Measurements from ENCODE around the gene EP400. TPM values are rescaled to one million over a fixed set of nuclear protein-coding genes. Genes with fewer than 3 reads are reported as not detected.
A peak's percentile ranks its signal among the peaks of the same experiment; 100 is the strongest.

EP400 gene
- total RNA-seq, 4 donors from 2014 or later = 10.1 to 23.0 (median 20.9) TPM

GRCh38 chr12:131909752-131910219 is 40.0 kb upstream of the EP400 start:
- Histone ChIP-seq H3K4me3 (no peak overlapping the region), H3K27ac (no peak overlapping the region), H3K9me3 (no peaks in the 10 kb centered on the region), H3K36me3 (peaks cover 34 to 92% (median 50%) of the 10 kb centered on the region in 3 donors), H3K4me1 (peaks cover 0 to 21% (median 11%) of the 10 kb centered on the region in 3 donors), H3K27me3 (no peaks in the 10 kb centered on the region)
- DNase-seq = no peak
- intact Hi-C loops (cut with DNase I) = no loop called here
- 94 to 95% methylated on average over 12 to 16 of the region's 26 CpGs for WGBS, 2 donors
- TF ChIP-seq CTCF (IDR thresholded peaks at IDR 0.05) (no peak), POLR2A (IDR thresholded peaks at IDR 0.05) (no peak)

DNA sequence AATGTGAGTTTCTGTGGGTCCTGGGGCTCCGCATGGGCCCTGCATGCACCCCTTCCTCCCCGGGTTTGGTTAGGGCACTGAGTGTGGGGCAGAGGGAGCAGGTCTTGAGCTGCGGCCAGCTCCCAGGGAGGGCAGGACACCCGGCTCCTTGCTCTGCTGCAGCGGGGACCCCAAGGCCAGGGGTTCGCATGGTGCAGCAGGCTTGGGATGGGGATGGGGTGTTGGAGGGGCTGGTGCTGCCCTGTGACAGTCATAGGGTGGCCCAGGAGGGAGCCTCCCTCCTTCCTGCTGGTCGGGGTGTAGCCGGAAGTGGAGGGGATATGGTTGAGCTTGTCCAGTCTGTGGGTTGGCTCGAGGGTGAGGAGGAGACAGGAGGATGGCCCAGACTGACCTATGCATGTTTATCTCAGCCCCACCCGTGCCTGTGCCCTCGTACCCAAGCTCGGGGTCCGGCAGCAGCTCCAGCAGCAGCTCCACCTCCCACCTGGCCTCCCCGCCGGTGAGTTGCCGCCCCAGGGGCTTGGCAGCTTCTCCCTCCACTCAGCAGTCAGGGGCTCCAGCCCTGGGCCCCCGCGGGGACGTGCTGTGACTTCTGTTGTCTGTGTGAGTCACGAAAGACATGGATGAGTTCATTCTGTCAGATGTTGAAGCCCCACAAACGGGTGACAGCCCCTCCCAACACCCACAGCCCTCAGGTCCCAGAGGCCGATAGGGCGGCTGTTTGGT is 39.3 kb upstream of the EP400 start:
- Histone ChIP-seq H3K4me3 (no peak overlapping the region), H3K36me3 (peaks cover 40 to 98% (median 57%) of the 10 kb centered on the region in 3 donors), H3K9me3 (no peaks in the 10 kb centered on the region), H3K27ac (no peak overlapping the region), H3K27me3 (no peaks in the 10 kb centered on the region), H3K4me1 (peaks cover 0 to 15% (median 11%) of the 10 kb centered on the region in 3 donors)
- intact Hi-C loops (cut with DNase I) = no loop called here
- DNase-seq = no peak
- WGBS, 2 donors = 45 to 74% methylated on average over 13 to 15 of the region's 23 CpGs
- no peak for TF ChIP-seq POLR2A (IDR thresholded peaks at IDR 0.05)
- no peak for TF ChIP-seq CTCF (IDR thresholded peaks at IDR 0.05)

DNA sequence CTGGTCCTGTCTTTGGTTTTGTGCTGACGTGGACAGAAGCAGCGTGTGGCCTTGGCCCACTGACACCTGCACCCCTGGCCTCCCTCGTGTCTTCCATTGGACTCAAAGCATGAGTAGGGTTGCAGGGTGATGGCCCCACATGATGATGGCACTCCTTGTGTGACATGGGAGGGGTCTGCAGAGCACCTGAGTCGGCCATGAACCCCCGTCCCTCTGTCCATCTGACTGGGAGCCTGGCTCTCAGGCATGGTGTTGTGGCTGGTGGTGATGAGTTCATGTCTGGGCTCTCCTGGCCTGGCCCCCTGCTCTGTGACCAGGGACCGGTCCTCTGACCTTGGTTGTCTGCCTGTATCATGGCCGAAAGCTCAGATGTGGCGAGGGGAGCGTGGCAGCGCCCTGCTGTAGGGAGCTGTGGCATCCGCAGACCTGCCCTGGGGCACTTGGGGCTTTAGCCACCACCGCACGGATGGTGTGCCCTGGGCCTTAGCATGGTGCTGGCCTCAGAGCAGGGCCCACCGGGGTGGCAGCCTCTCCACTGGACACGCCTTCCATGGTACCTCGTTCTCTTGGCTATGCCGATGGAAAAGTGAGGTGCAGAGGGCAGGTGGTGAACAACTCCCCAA is 38.6 kb upstream of the EP400 start:
- H3K27ac ChIP-seq = no peak overlapping the region
- peaks cover 46 to 100% (median 62%) of the 10 kb centered on the region in 3 donors for H3K36me3 ChIP-seq
- peaks cover 0 to 14% (median 11%) of the 10 kb centered on the region in 3 donors for H3K4me1 ChIP-seq
- DNase-seq = no peak
- 75 to 94% methylated on average over 2 to 12 of the region's 17 CpGs for WGBS, 2 donors
- no peak for TF ChIP-seq CTCF (IDR thresholded peaks at IDR 0.05)
- TF ChIP-seq POLR2A (IDR thresholded peaks at IDR 0.05) = no peak
- H3K4me3 ChIP-seq = no peak overlapping the region
- H3K27me3 ChIP-seq = no peaks in the 10 kb centered on the region
- no peaks in the 10 kb centered on the region for H3K9me3 ChIP-seq
- intact Hi-C loops (cut with DNase I) = no loop called here

- peak overlapping the region in 1 of 4 donors; percentile 13 for H3K27ac ChIP-seq
- no peak for DNase-seq
- no peak for TF ChIP-seq POLR2A (IDR thresholded peaks at IDR 0.05)
- no peak for TF ChIP-seq CTCF (IDR thresholded peaks at IDR 0.05)
Measured at GRCh38 chr12:131911851-131912477, 37.8 kb upstream of the EP400 start.

More at GRCh38 chr12:131911851-131912477, 37.8 kb upstream of the EP400 start:
- 79 to 95% methylated on average over 8 to 13 of the region's 22 CpGs for WGBS, 2 donors
- H3K4me1 ChIP-seq = peaks cover 0 to 14% (median 11%) of the 10 kb centered on the region in 3 donors
- no peaks in the 10 kb centered on the region for H3K9me3 ChIP-seq
- H3K36me3 ChIP-seq = peaks cover 51 to 99% (median 68%) of the 10 kb centered on the region in 3 donors
- H3K27me3 ChIP-seq = no peaks in the 10 kb centered on the region
- H3K4me3 ChIP-seq = no peak overlapping the region
- intact Hi-C loops (cut with DNase I) = no loop called here
